ENCODE results near the gene PARL.

Gene PARL

GRCh38 chr3:183801601-183802000 lies 83.1 kb downstream of the PARL start:
- H4K8ac ChIP-seq (ENCODE audit: low read depth, low read length): no peak overlapping the region
- no peak overlapping the region for H3K4me3 ChIP-seq (ENCODE audit: low read length in 2 of 2)
- H3K23ac ChIP-seq (ENCODE audit: low read depth, low read length, poor library complexity): no peak overlapping the region
- no peak for DNase-seq (ENCODE audit: low spot score)
- H3K14ac ChIP-seq (ENCODE audit: low read length): no peak overlapping the region
- H2BK120ac ChIP-seq (ENCODE audit: low read depth, low read length): no peak overlapping the region
- H3K4ac ChIP-seq (ENCODE audit: low read length): no peak overlapping the region
- no peak overlapping the region for H3K9ac ChIP-seq (ENCODE audit: low read depth, low read length, poor library complexity)
- H4K91ac ChIP-seq (ENCODE audit: low read depth, low read length, poor library complexity): no peak overlapping the region
- H2BK15ac ChIP-seq (ENCODE audit: low read length): no peak overlapping the region
- no peak overlapping the region for H2BK12ac ChIP-seq (ENCODE audit: low read length)
- peaks cover 2% of the 10 kb centered on the region for H3K79me1 ChIP-seq (ENCODE audit: low read depth, low read length)
- H2AK5ac ChIP-seq (ENCODE audit: low read depth, low read length): no peak overlapping the region
- peaks cover 54 to 96% of the 10 kb centered on the region in 2 donors for H3K36me3 ChIP-seq (replicated peaks in 1 of 2; ENCODE audit: control insufficient read depth in 2 of 2, insufficient read depth in 2 of 2, low read length in 2 of 2)
- no peaks in the 10 kb centered on the region for H3K4me1 ChIP-seq (ENCODE audit: control insufficient read depth in 2 of 2, insufficient read depth in 1 of 2, low read depth in 1 of 2, low read length in 2 of 2)
- H3K9me3 ChIP-seq (replicated peaks in 1 of 2; ENCODE audit: control insufficient read depth in 2 of 2, insufficient read depth in 1 of 2, low read depth in 1 of 2, low read length in 2 of 2): peaks cover 0 to 2% of the 10 kb centered on the region in 2 donors
- no CpG with 5 or more reads among the region's 5 CpGs for WGBS, 2 donors (ENCODE audit: extremely low coverage in 2 of 2, insufficient read length in 2 of 2, insufficient replicate concordance in 1 of 2)
- no peak overlapping the region for H2AFZ ChIP-seq (ENCODE audit: low read length)
- H2BK5ac ChIP-seq (ENCODE audit: low read length): no peak overlapping the region
- no peaks in the 10 kb centered on the region for H3K27me3 ChIP-seq (ENCODE audit: control insufficient read depth in 3 of 3, insufficient read depth in 3 of 3, low read depth in 1 of 3, low read length in 3 of 3)
- no peak overlapping the region for H3K18ac ChIP-seq (ENCODE audit: low read length)
- no peak overlapping the region for H3K27ac ChIP-seq (replicated peaks; ENCODE audit: low read length)
- no peak overlapping the region for H3K4me2 ChIP-seq (ENCODE audit: insufficient read depth, low read length, poor library complexity, severe bottlenecking)

DNA sequence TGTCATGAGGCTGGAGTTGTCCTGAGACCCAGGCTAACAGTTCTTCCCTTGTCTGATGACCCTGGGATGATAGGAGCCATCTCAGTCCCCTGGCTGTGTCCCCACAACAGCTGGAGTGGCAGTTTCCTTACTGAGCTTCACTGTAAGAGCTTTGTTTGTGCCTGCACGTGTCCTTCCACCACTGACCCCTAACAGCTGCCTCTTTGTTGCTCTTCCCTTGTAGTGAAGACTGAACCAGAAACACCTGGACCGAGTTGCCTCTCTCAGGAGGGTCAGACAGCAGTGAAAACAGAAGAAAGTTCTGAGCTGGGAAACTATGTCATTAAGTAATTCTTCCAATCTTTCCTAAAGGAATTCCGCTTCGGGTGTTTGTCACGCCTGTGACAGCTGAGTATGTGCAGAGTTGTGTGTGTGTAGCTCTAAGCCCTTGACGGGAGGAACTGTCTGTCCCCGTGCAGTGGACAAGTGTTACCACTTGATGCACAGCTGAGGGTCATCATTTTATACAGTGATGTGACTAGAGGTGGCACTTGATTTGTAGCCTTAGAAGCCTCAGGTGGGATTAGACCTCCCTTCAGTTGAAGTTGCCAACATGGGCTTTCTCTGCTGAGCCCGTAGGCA lies 84.3 kb downstream of the PARL start:
- Histone ChIP-seq H2BK5ac (ENCODE audit: low read length) (no peak overlapping the region), H2AFZ (ENCODE audit: low read length) (no peak overlapping the region), H4K8ac (ENCODE audit: low read depth, low read length) (no peak overlapping the region), H3K18ac (ENCODE audit: low read length) (no peak overlapping the region), H2BK12ac (ENCODE audit: low read length) (no peak overlapping the region), H3K9ac (ENCODE audit: low read depth, low read length, poor library complexity) (no peak overlapping the region), H3K4me3 (ENCODE audit: low read length in 2 of 2) (no peak overlapping the region), H2AK5ac (ENCODE audit: low read depth, low read length) (no peak overlapping the region), H2BK120ac (ENCODE audit: low read depth, low read length) (no peak overlapping the region), H3K79me1 (ENCODE audit: low read depth, low read length) (peaks cover 4% of the 10 kb centered on the region), H3K14ac (ENCODE audit: low read length) (no peak overlapping the region), H2BK15ac (ENCODE audit: low read length) (no peak overlapping the region), H3K9me3 (replicated peaks in 1 of 2; ENCODE audit: control insufficient read depth in 2 of 2, insufficient read depth in 1 of 2, low read depth in 1 of 2, low read length in 2 of 2) (peaks cover 0 to 2% of the 10 kb centered on the region in 2 donors), H3K36me3 (replicated peaks in 1 of 2; ENCODE audit: control insufficient read depth in 2 of 2, insufficient read depth in 2 of 2, low read length in 2 of 2) (peaks cover 48 to 93% of the 10 kb centered on the region in 2 donors), H3K4ac (ENCODE audit: low read length) (no peak overlapping the region), H3K4me1 (ENCODE audit: control insufficient read depth in 2 of 2, insufficient read depth in 1 of 2, low read depth in 1 of 2, low read length in 2 of 2) (no peaks in the 10 kb centered on the region), H4K91ac (ENCODE audit: low read depth, low read length, poor library complexity) (no peak overlapping the region), H3K4me2 (ENCODE audit: insufficient read depth, low read length, poor library complexity, severe bottlenecking) (no peak overlapping the region), H3K27ac (replicated peaks; ENCODE audit: low read length) (no peak overlapping the region), H3K27me3 (ENCODE audit: control insufficient read depth in 3 of 3, insufficient read depth in 3 of 3, low read depth in 1 of 3, low read length in 3 of 3) (no peaks in the 10 kb centered on the region), H3K23ac (ENCODE audit: low read depth, low read length, poor library complexity) (no peak overlapping the region)
- DNase-seq (ENCODE audit: low spot score): no peak
- WGBS, 2 donors (ENCODE audit: extremely low coverage in 2 of 2, insufficient read length in 2 of 2, insufficient replicate concordance in 1 of 2): no CpG with 5 or more reads among the region's 8 CpGs

DNA sequence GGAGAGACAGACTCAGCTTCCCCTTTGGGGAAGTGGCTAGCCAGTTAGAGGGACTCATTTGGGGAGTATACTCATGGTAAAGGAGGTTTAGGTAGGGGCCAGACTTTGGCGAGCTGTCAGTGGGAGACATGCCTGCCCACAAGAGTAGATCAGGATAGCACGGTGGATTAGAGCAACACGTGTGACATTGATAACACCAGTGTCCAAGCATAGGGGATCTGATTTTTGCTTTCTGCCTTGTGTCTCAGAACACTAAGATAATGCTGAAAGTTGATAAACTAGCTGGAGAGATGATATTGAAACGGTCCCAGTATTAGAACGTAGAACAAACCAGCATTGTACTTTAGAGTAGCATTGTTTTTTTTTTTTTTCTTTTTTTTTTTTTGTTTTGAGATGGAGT lies 85.2 kb downstream of the PARL start:
- Histone ChIP-seq H3K79me1 (ENCODE audit: low read depth, low read length) (peaks cover 4% of the 10 kb centered on the region), H4K91ac (ENCODE audit: low read depth, low read length, poor library complexity) (no peak overlapping the region), H2AK5ac (ENCODE audit: low read depth, low read length) (no peak overlapping the region), H3K4ac (ENCODE audit: low read length) (no peak overlapping the region), H3K27me3 (ENCODE audit: control insufficient read depth in 3 of 3, insufficient read depth in 3 of 3, low read depth in 1 of 3, low read length in 3 of 3) (no peaks in the 10 kb centered on the region), H3K4me2 (ENCODE audit: insufficient read depth, low read length, poor library complexity, severe bottlenecking) (no peak overlapping the region), H4K8ac (ENCODE audit: low read depth, low read length) (no peak overlapping the region), H3K23ac (ENCODE audit: low read depth, low read length, poor library complexity) (no peak overlapping the region), H3K14ac (ENCODE audit: low read length) (no peak overlapping the region), H3K36me3 (replicated peaks in 1 of 2; ENCODE audit: control insufficient read depth in 2 of 2, insufficient read depth in 2 of 2, low read length in 2 of 2) (peaks cover 47 to 93% of the 10 kb centered on the region in 2 donors), H3K4me1 (ENCODE audit: control insufficient read depth in 2 of 2, insufficient read depth in 1 of 2, low read depth in 1 of 2, low read length in 2 of 2) (no peaks in the 10 kb centered on the region), H3K18ac (ENCODE audit: low read length) (no peak overlapping the region), H3K9me3 (replicated peaks in 1 of 2; ENCODE audit: control insufficient read depth in 2 of 2, insufficient read depth in 1 of 2, low read depth in 1 of 2, low read length in 2 of 2) (peaks cover 0 to 2% of the 10 kb centered on the region in 2 donors), H2BK12ac (ENCODE audit: low read length) (no peak overlapping the region), H3K27ac (replicated peaks; ENCODE audit: low read length) (no peak overlapping the region), H2BK5ac (ENCODE audit: low read length) (no peak overlapping the region), H2BK120ac (ENCODE audit: low read depth, low read length) (no peak overlapping the region), H3K4me3 (ENCODE audit: low read length in 2 of 2) (no peak overlapping the region), H2BK15ac (ENCODE audit: low read length) (no peak overlapping the region), H2AFZ (ENCODE audit: low read length) (no peak overlapping the region), H3K9ac (ENCODE audit: low read depth, low read length, poor library complexity) (no peak overlapping the region)
- no peak for DNase-seq (ENCODE audit: low spot score)
- no CpG with 5 or more reads among the region's 5 CpGs for WGBS, 2 donors (ENCODE audit: extremely low coverage in 2 of 2, insufficient read length in 2 of 2, insufficient replicate concordance in 1 of 2)

- peaks cover 41 to 92% of the 10 kb centered on the region in 2 donors for H3K36me3 ChIP-seq (replicated peaks in 1 of 2; ENCODE audit: control insufficient read depth in 2 of 2, insufficient read depth in 2 of 2, low read length in 2 of 2)
- WGBS, 2 donors (ENCODE audit: extremely low coverage in 2 of 2, insufficient read length in 2 of 2, insufficient replicate concordance in 1 of 2): no CpG with 5 or more reads among the region's 9 CpGs
- no peak overlapping the region for H3K23ac ChIP-seq (ENCODE audit: low read depth, low read length, poor library complexity)
- H3K4me2 ChIP-seq (ENCODE audit: insufficient read depth, low read length, poor library complexity, severe bottlenecking): no peak overlapping the region
- H3K18ac ChIP-seq (ENCODE audit: low read length): no peak overlapping the region
- no peak overlapping the region for H2BK12ac ChIP-seq (ENCODE audit: low read length)
- H4K8ac ChIP-seq (ENCODE audit: low read depth, low read length): no peak overlapping the region
- no peaks in the 10 kb centered on the region for H3K27me3 ChIP-seq (ENCODE audit: control insufficient read depth in 3 of 3, insufficient read depth in 3 of 3, low read depth in 1 of 3, low read length in 3 of 3)
- H3K27ac ChIP-seq (replicated peaks; ENCODE audit: low read length): no peak overlapping the region
- no peaks in the 10 kb centered on the region for H3K4me1 ChIP-seq (ENCODE audit: control insufficient read depth in 2 of 2, insufficient read depth in 1 of 2, low read depth in 1 of 2, low read length in 2 of 2)
- no peak overlapping the region for H3K4ac ChIP-seq (ENCODE audit: low read length)
- H2BK15ac ChIP-seq (ENCODE audit: low read length): no peak overlapping the region
- H3K9ac ChIP-seq (ENCODE audit: low read depth, low read length, poor library complexity): peak overlapping the region; percentile 9
- H3K14ac ChIP-seq (ENCODE audit: low read length): no peak overlapping the region
- no peak overlapping the region for H4K91ac ChIP-seq (ENCODE audit: low read depth, low read length, poor library complexity)
- no peaks in the 10 kb centered on the region for H3K9me3 ChIP-seq (replicated peaks in 1 of 2; ENCODE audit: control insufficient read depth in 2 of 2, insufficient read depth in 1 of 2, low read depth in 1 of 2, low read length in 2 of 2)
- no peak overlapping the region for H2AK5ac ChIP-seq (ENCODE audit: low read depth, low read length)
- no peak for DNase-seq (ENCODE audit: low spot score)
- H3K79me1 ChIP-seq (ENCODE audit: low read depth, low read length): peaks cover 4% of the 10 kb centered on the region
- no peak overlapping the region for H2AFZ ChIP-seq (ENCODE audit: low read length)
- no peak overlapping the region for H2BK5ac ChIP-seq (ENCODE audit: low read length)
- H3K4me3 ChIP-seq (ENCODE audit: low read length in 2 of 2): peak overlapping the region in 1 of 2 donors; percentile 30
- no peak overlapping the region for H2BK120ac ChIP-seq (ENCODE audit: low read depth, low read length)
Observed at GRCh38 chr3:183797996-183798395, 86.7 kb downstream of the PARL start.
